Liver (tissue), 9 donors: ENCODE results near the gene FOXN3. TPM values are rescaled to one million over a fixed set of nuclear protein-coding genes. Genes with fewer than 3 reads are reported as not detected.

ENCODE experiments used
- DNase-seq: peaks from one replicate; pipeline ENCODE4 v3.0.0-alpha.2; 2017; ENCODE audit warnings: low spot score
- H3K27ac ChIP-seq, 2 donors: one replicate each; pipeline ENCODE4 v1.7.0; 2013; ENCODE audit warnings: inconsistent platforms in 2 of 2, low read length in 2 of 2, control low read depth in 1 of 2, low read depth in 1 of 2, mild to moderate bottlenecking in 1 of 2
- H3K27me3 ChIP-seq, 4 donors: one replicate each; pipeline versions ENCODE4 v1.6.1 to v1.7.0; 2013; ENCODE audit warnings: low read length in 3 of 4, inconsistent platforms in 1 of 4, mild to moderate bottlenecking in 1 of 4, moderate library complexity in 1 of 4; ENCODE audit not compliant: control insufficient read depth in 4 of 4, insufficient read depth in 4 of 4
- H3K36me3 ChIP-seq, 4 donors: one replicate each; pipeline versions ENCODE4 v1.6.1 to v1.7.0; 2013; ENCODE audit warnings: low read length in 3 of 4, mild to moderate bottlenecking in 3 of 4, low read depth in 1 of 4, moderate library complexity in 1 of 4; ENCODE audit not compliant: control insufficient read depth in 4 of 4, insufficient read depth in 3 of 4
- H3K4me1 ChIP-seq, 4 donors: one replicate each; pipeline versions ENCODE4 v1.6.1 to v1.7.0; 2013; ENCODE audit warnings: low read length in 3 of 4, mild to moderate bottlenecking in 3 of 4, moderate library complexity in 1 of 4; ENCODE audit not compliant: control insufficient read depth in 4 of 4, insufficient read depth in 4 of 4
- H3K4me3 ChIP-seq, 3 donors: one replicate each; pipeline versions ENCODE4 v1.6.1 to v1.7.0; 2013; ENCODE audit warnings: low read length in 3 of 3, control low read depth in 1 of 3, low read depth in 1 of 3, mild to moderate bottlenecking in 1 of 3
- H3K9ac ChIP-seq, 2 donors: one replicate each; pipeline ENCODE4 v1.7.0; 2013; ENCODE audit warnings: low read length in 2 of 2, mild to moderate bottlenecking in 2 of 2, moderate library complexity in 2 of 2, control low read depth in 1 of 2, low read depth in 1 of 2
- H3K9me3 ChIP-seq, 4 donors: one replicate each; pipeline versions ENCODE4 v1.6.1 to v1.7.0; 2013; ENCODE audit warnings: low read length in 3 of 4; ENCODE audit not compliant: control insufficient read depth in 4 of 4
- EGR1 ChIP-seq, 2 donors: IDR thresholded peaks; 2 replicates each; pipeline ENCODE4 v1.6.1; 2016 to 2018; ENCODE audit warnings: antibody characterized with exemption in 2 of 2, low read depth in 2 of 2
- FOXA1 ChIP-seq: IDR thresholded peaks from 2 replicates; pipeline ENCODE4 v1.6.1; 2016; ENCODE audit warnings: antibody characterized with exemption
- FOXA2 ChIP-seq: IDR thresholded peaks from 2 replicates; pipeline ENCODE4 v1.6.1; 2016; ENCODE audit warnings: antibody characterized with exemption
- GABPA ChIP-seq, 2 donors: IDR thresholded peaks in 1 of 2; conservative IDR thresholded peaks in 1 of 2; 2 replicates each; pipeline ENCODE4 v1.6.1; 2016; ENCODE audit warnings: antibody characterized with exemption in 2 of 2, mild to moderate bottlenecking in 1 of 2, moderate library complexity in 1 of 2
- HNF4A ChIP-seq, 2 donors: conservative IDR thresholded peaks; 2 replicates each; pipeline ENCODE4 v1.6.1; 2016; ENCODE audit warnings: antibody characterized with exemption in 2 of 2, mild to moderate bottlenecking in 2 of 2
- HNF4G ChIP-seq: IDR thresholded peaks from 2 replicates; pipeline ENCODE4 v1.6.1; 2016; ENCODE audit warnings: antibody characterized with exemption
- JUND ChIP-seq, 2 donors: IDR thresholded peaks; 2 replicates each; pipeline ENCODE4 v1.6.1; 2016; ENCODE audit warnings: antibody characterized with exemption in 2 of 2
- NR2F2 ChIP-seq: IDR thresholded peaks from 2 replicates; pipeline ENCODE4 v1.6.1; 2016; ENCODE audit warnings: antibody characterized with exemption
- RAD21 ChIP-seq, 2 donors: IDR thresholded peaks; 2 replicates each; pipeline ENCODE4 v1.6.1; 2016; ENCODE audit warnings: antibody characterized with exemption in 2 of 2, mild to moderate bottlenecking in 2 of 2
- RXRA ChIP-seq, 2 donors: IDR thresholded peaks; 2 replicates each; pipeline ENCODE4 v1.6.1; 2017 to 2018; ENCODE audit warnings: antibody characterized with exemption in 2 of 2, mild to moderate bottlenecking in 1 of 2
- SP1 ChIP-seq: IDR thresholded peaks from 2 replicates; pipeline ENCODE4 v1.6.1; 2018; ENCODE audit warnings: antibody characterized with exemption, mild to moderate bottlenecking
- TAF1 ChIP-seq: conservative IDR thresholded peaks from 2 replicates; pipeline ENCODE4 v1.6.1; 2016; ENCODE audit warnings: antibody characterized with exemption, mild to moderate bottlenecking
- YY1 ChIP-seq: IDR thresholded peaks from 2 replicates; pipeline ENCODE4 v1.6.1; 2016; ENCODE audit warnings: antibody characterized with exemption, mild to moderate bottlenecking
- WGBS: extraction: QIAGEN DNeasy Blood & Tissue Kit; methylation state at CpG from one replicate; pipeline ENCODE4 v1.1.7; 2013; 5-methylcytosine and 5-hydroxymethylcytosine counted together
- polyA plus RNA-seq, 2 donors: library from polyadenylated mRNA; stranded (reverse) in 1 of 2; unstranded in 1 of 2; fragments of 200-250 nt in 1 of 2; fragments of >200 nt in 1 of 2; fragmentation: Nextera tagmentation in 1 of 2; extraction: Ambion mirVana in 1 of 2; gene quantifications; one replicate each; pipeline versions ENCODE4 v1.2.1 to v1.2.3, GENCODE V29; 2013 to 2015
- total RNA-seq, 2 donors: library from RNA; depleted of rRNA; stranded (reverse); fragments of >200 nt; gene quantifications; one replicate each; pipeline ENCODE4 v1.2.3, GENCODE V29; 2014
- TF ChIP-seq, protein P1 (sequence below): IDR thresholded peaks from 2 replicates; pipeline ENCODE4 v1.6.1; 2016; ENCODE audit warnings: antibody characterized with exemption, mild to moderate bottlenecking
- TF ChIP-seq, protein P2 (sequence below): IDR thresholded peaks from 2 replicates; pipeline ENCODE4 v1.6.1; 2016; ENCODE audit warnings: antibody characterized with exemption
- TF ChIP-seq, protein P3 (sequence below): IDR thresholded peaks from 2 replicates; pipeline ENCODE4 v1.6.1; 2016; ENCODE audit warnings: antibody characterized with exemption
- TF ChIP-seq, protein P4 (sequence below): IDR thresholded peaks from 2 replicates; pipeline ENCODE4 v1.6.1; 2016; ENCODE audit warnings: antibody characterized with exemption
- TF ChIP-seq, protein P5 (sequence below): fragments of 150-350 bp; IDR thresholded peaks from 2 replicates; pipeline ENCODE4 v1.5.1; 2017; ENCODE audit warnings: improper control_type of control experiment, low read depth, low read length; ENCODE audit not compliant: missing input control
- donor health status: healthy.
- donor health status: healthy.
- donor health status: healthy.
- donor health status: healthy.
- donor health status: healthy.

The FOXN3 gene
- total and polyA plus RNA-seq, 4 donors: 17.8 to 44.8 (median 35.3) TPM

DNA sequence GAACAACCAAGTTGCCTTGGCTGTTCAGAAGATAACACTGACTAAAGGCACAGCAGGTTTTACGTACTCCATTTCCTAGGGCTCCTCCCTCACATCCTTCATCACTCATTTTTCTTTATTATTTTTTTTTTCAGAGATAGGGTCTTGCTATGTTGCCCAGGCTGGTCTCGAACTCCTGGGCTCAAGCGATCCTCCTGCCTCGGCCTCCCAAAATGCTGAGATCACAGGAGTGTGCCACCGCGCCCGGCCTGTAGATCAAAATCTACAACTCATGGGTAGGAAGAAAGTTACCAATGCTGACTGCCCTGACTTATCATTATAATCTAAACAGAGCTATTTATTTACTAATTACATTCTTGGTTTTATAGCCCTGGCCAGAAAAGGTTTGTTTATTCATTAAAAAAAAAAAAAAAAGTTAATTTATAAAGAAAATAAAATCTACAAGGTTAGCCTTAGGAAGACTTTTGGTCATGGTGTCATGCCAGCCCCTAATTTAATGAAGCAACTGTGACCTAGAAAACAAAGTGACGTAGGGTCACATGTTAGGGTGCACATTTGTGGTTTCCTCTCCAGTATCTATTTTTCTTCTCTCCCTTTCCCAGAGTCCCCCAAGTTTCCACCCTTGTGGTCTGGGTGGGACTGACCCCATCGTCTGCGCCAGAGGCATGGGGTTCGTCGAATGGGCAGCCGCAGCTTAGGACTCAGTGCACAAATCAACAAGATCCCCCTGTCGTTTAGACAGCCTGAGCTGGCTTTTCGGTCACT is 19.0 kb upstream of the FOXN3 start:
- Histone ChIP-seq H3K4me1 (peaks cover 0 to 2% (median under 1%) of the 10 kb centered on the region in 4 donors), H3K36me3 (no peaks in the 10 kb centered on the region), H3K9me3 (no peaks in the 10 kb centered on the region), H3K27me3 (no peaks in the 10 kb centered on the region), H3K9ac (no peak overlapping the region), H3K4me3 (no peak overlapping the region), H3K27ac (no peak overlapping the region)
- no peak for DNase-seq
- 84% methylated on average over 15 of the region's 15 CpGs for WGBS
- TF ChIP-seq TAF1 (no peak), NR2F2 (no peak), FOXA1 (no peak), JUND (IDR thresholded peaks at IDR 0.05) (no peak), RXRA (IDR thresholded peaks at IDR 0.05) (no peak), YY1 (no peak), EGR1 (IDR thresholded peaks at IDR 0.05; ENCODE audit: low read depth in 2 of 2) (no peak), HNF4A (conservative IDR thresholded peaks at IDR 0.05) (no peak), SP1 (no peak), RAD21 (IDR thresholded peaks at IDR 0.05) (no peak), FOXA2 (no peak), GABPA (IDR thresholded peaks at IDR 0.05 in 1 of 2, conservative IDR thresholded peaks at IDR 0.05 in 1 of 2) (no peak)
- TF ChIP-seq, protein P1, sequence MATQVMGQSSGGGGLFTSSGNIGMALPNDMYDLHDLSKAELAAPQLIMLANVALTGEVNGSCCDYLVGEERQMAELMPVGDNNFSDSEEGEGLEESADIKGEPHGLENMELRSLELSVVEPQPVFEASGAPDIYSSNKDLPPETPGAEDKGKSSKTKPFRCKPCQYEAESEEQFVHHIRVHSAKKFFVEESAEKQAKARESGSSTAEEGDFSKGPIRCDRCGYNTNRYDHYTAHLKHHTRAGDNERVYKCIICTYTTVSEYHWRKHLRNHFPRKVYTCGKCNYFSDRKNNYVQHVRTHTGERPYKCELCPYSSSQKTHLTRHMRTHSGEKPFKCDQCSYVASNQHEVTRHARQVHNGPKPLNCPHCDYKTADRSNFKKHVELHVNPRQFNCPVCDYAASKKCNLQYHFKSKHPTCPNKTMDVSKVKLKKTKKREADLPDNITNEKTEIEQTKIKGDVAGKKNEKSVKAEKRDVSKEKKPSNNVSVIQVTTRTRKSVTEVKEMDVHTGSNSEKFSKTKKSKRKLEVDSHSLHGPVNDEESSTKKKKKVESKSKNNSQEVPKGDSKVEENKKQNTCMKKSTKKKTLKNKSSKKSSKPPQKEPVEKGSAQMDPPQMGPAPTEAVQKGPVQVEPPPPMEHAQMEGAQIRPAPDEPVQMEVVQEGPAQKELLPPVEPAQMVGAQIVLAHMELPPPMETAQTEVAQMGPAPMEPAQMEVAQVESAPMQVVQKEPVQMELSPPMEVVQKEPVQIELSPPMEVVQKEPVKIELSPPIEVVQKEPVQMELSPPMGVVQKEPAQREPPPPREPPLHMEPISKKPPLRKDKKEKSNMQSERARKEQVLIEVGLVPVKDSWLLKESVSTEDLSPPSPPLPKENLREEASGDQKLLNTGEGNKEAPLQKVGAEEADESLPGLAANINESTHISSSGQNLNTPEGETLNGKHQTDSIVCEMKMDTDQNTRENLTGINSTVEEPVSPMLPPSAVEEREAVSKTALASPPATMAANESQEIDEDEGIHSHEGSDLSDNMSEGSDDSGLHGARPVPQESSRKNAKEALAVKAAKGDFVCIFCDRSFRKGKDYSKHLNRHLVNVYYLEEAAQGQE: no peak
- TF ChIP-seq, protein P2, sequence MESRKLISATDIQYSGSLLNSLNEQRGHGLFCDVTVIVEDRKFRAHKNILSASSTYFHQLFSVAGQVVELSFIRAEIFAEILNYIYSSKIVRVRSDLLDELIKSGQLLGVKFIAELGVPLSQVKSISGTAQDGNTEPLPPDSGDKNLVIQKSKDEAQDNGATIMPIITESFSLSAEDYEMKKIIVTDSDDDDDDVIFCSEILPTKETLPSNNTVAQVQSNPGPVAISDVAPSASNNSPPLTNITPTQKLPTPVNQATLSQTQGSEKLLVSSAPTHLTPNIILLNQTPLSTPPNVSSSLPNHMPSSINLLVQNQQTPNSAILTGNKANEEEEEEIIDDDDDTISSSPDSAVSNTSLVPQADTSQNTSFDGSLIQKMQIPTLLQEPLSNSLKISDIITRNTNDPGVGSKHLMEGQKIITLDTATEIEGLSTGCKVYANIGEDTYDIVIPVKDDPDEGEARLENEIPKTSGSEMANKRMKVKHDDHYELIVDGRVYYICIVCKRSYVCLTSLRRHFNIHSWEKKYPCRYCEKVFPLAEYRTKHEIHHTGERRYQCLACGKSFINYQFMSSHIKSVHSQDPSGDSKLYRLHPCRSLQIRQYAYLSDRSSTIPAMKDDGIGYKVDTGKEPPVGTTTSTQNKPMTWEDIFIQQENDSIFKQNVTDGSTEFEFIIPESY: no peak
- TF ChIP-seq, protein P3, sequence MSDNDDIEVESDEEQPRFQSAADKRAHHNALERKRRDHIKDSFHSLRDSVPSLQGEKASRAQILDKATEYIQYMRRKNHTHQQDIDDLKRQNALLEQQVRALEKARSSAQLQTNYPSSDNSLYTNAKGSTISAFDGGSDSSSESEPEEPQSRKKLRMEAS: no peak
- TF ChIP-seq, protein P4, sequence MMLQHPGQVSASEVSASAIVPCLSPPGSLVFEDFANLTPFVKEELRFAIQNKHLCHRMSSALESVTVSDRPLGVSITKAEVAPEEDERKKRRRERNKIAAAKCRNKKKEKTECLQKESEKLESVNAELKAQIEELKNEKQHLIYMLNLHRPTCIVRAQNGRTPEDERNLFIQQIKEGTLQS: no peak

DNA sequence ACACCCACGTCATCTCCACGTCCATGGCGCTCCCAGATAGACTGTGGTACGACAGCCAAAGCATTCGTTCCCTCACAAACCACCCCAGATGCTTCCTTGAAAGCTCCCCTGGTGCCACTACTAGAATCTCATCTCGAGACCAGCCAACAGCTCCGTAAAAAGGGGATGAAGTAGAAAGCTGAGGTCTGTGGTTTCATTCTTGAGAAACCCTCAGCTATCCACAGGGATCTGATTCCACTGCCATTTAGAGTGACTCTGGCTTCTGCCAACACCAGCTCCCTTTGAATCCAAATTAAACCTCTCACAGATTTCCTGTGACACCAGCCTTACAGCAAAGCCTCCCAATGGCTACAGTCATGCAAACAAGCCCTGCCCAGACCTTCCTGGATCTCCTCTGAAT is 18.5 kb upstream of the FOXN3 start:
- WGBS: 93% methylated on average over 7 of the region's 7 CpGs
- TF ChIP-seq, protein P2: no peak
- TF ChIP-seq HNF4G (no peak), FOXA1 (no peak), GABPA (IDR thresholded peaks at IDR 0.05 in 1 of 2, conservative IDR thresholded peaks at IDR 0.05 in 1 of 2) (no peak), RXRA (IDR thresholded peaks at IDR 0.05) (no peak), HNF4A (conservative IDR thresholded peaks at IDR 0.05) (no peak), YY1 (no peak)
- TF ChIP-seq, protein P5, sequence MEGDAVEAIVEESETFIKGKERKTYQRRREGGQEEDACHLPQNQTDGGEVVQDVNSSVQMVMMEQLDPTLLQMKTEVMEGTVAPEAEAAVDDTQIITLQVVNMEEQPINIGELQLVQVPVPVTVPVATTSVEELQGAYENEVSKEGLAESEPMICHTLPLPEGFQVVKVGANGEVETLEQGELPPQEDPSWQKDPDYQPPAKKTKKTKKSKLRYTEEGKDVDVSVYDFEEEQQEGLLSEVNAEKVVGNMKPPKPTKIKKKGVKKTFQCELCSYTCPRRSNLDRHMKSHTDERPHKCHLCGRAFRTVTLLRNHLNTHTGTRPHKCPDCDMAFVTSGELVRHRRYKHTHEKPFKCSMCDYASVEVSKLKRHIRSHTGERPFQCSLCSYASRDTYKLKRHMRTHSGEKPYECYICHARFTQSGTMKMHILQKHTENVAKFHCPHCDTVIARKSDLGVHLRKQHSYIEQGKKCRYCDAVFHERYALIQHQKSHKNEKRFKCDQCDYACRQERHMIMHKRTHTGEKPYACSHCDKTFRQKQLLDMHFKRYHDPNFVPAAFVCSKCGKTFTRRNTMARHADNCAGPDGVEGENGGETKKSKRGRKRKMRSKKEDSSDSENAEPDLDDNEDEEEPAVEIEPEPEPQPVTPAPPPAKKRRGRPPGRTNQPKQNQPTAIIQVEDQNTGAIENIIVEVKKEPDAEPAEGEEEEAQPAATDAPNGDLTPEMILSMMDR: no peak
- TF ChIP-seq, protein P3: no peak

More for the DNA sequence above, 18.5 kb upstream of the FOXN3 start:
- H3K27me3 ChIP-seq: no peaks in the 10 kb centered on the region
- H3K9me3 ChIP-seq: no peaks in the 10 kb centered on the region
- no peaks in the 10 kb centered on the region for H3K36me3 ChIP-seq
- no peak overlapping the region for H3K4me3 ChIP-seq
- H3K4me1 ChIP-seq: peaks cover 0 to 7% (median 4%) of the 10 kb centered on the region in 4 donors
- H3K27ac ChIP-seq: no peak overlapping the region
- DNase-seq: no peak
- H3K9ac ChIP-seq: no peak overlapping the region
